ENCODE results near the gene SPRR2A. TPM values are rescaled to one million over a fixed set of nuclear protein-coding genes. Genes with fewer than 3 reads are reported as not detected.

The SPRR2A gene
- total RNA-seq, 1 donor from 2014 or later: not detected

- Mint-ChIP-seq H3K4me1 (ENCODE audit: low read depth, unreplicated experiment) (peaks cover 9% of the 10 kb centered on the region), H3K9me3 (ENCODE audit: unreplicated experiment) (no peaks in the 10 kb centered on the region), H3K36me3 (ENCODE audit: low read depth, unreplicated experiment) (no peaks in the 10 kb centered on the region), H3K27me3 (ENCODE audit: low read depth, unreplicated experiment) (no peaks in the 10 kb centered on the region), H3K27ac (ENCODE audit: unreplicated experiment) (no peak overlapping the region), H3K4me3 (ENCODE audit: unreplicated experiment) (no peak overlapping the region)
- no peak for FAIRE-seq
- no peaks in the 10 kb centered on the region for H3K36me3 ChIP-seq (ENCODE audit: insufficient read depth, low read length)
- H3K27me3 ChIP-seq (ENCODE audit: insufficient read depth, low read length): no peaks in the 10 kb centered on the region
- no peaks in the 10 kb centered on the region for H3K4me1 ChIP-seq (ENCODE audit: insufficient read depth, low read length)
- no peaks in the 10 kb centered on the region for H3K79me2 ChIP-seq (ENCODE audit: insufficient read depth, low read length)
- H4K20me1 ChIP-seq (ENCODE audit: insufficient read depth, low read length): no peaks in the 10 kb centered on the region
- no peak for TF ChIP-seq EZH2 (IDR thresholded peaks at IDR 0.05; ENCODE audit: insufficient read depth, low read length)
- TF ChIP-seq, protein P1, sequence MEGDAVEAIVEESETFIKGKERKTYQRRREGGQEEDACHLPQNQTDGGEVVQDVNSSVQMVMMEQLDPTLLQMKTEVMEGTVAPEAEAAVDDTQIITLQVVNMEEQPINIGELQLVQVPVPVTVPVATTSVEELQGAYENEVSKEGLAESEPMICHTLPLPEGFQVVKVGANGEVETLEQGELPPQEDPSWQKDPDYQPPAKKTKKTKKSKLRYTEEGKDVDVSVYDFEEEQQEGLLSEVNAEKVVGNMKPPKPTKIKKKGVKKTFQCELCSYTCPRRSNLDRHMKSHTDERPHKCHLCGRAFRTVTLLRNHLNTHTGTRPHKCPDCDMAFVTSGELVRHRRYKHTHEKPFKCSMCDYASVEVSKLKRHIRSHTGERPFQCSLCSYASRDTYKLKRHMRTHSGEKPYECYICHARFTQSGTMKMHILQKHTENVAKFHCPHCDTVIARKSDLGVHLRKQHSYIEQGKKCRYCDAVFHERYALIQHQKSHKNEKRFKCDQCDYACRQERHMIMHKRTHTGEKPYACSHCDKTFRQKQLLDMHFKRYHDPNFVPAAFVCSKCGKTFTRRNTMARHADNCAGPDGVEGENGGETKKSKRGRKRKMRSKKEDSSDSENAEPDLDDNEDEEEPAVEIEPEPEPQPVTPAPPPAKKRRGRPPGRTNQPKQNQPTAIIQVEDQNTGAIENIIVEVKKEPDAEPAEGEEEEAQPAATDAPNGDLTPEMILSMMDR (IDR thresholded peaks at IDR 0.05; ENCODE audit: insufficient read depth, low read depth, low read length): no peak
- no peak overlapping the region for H2AFZ ChIP-seq (ENCODE audit: low read depth, low read length)
- no peak overlapping the region for H3K9ac ChIP-seq (ENCODE audit: low read length)
- no peak overlapping the region for H3K4me2 ChIP-seq (ENCODE audit: low read length)
- no peak overlapping the region for H3K4me3 ChIP-seq (ENCODE audit: insufficient read depth, low read depth, low read length)
- H3K27ac ChIP-seq (ENCODE audit: low read depth, low read length): no peak overlapping the region
- H3K9me3 ChIP-seq (ENCODE audit: insufficient read depth, low read depth, low read length): no peaks in the 10 kb centered on the region
- DNase-seq (ENCODE audit: low read depth): peak; percentile 41
Observed at GRCh38 chr1:153032677-153033308, 24.5 kb downstream of the SPRR2A start.

DNA sequence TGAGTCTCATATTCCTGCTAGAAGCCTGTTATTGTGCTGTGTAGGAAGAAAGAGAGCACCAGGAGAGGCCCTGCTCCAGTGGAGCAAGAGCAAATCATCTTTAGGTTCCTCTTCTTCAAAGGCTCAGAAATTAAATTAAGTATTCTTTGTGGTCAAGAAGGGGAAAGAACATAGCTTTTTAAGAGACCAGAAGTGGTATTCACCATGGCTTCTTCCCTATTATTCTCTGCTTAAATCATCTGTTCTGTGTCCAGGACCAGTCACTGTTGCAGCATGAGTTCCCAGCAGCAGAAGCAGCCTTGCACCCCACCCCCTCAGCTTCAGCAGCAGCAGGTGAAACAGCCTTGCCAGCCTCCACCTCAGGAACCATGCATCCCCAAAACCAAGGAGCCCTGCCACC, 25.2 kb downstream of the SPRR2A start:
- DNase-seq (ENCODE audit: low read depth) (no peak), FAIRE-seq (no peak)
- no peaks in the 10 kb centered on the region for H3K79me2 ChIP-seq (ENCODE audit: insufficient read depth, low read length)
- H3K27ac Mint-ChIP-seq (ENCODE audit: unreplicated experiment): no peak overlapping the region
- H4K20me1 ChIP-seq (ENCODE audit: insufficient read depth, low read length): no peaks in the 10 kb centered on the region
- H3K4me3 Mint-ChIP-seq (ENCODE audit: unreplicated experiment): no peak overlapping the region
- H3K27me3 ChIP-seq (ENCODE audit: insufficient read depth, low read length): no peaks in the 10 kb centered on the region
- no peak overlapping the region for H3K27ac ChIP-seq (ENCODE audit: low read depth, low read length)
- no peak overlapping the region for H3K4me3 ChIP-seq (ENCODE audit: insufficient read depth, low read depth, low read length)
- no peaks in the 10 kb centered on the region for H3K9me3 Mint-ChIP-seq (ENCODE audit: unreplicated experiment)
- TF ChIP-seq EZH2 (IDR thresholded peaks at IDR 0.05; ENCODE audit: insufficient read depth, low read length): no peak
- TF ChIP-seq, protein P1 (IDR thresholded peaks at IDR 0.05; ENCODE audit: insufficient read depth, low read depth, low read length): no peak
- no peaks in the 10 kb centered on the region for H3K36me3 ChIP-seq (ENCODE audit: insufficient read depth, low read length)
- no peaks in the 10 kb centered on the region for H3K36me3 Mint-ChIP-seq (ENCODE audit: low read depth, unreplicated experiment)
- peaks cover 9% of the 10 kb centered on the region for H3K4me1 Mint-ChIP-seq (ENCODE audit: low read depth, unreplicated experiment)
- H3K4me1 ChIP-seq (ENCODE audit: insufficient read depth, low read length): no peaks in the 10 kb centered on the region
- no peaks in the 10 kb centered on the region for H3K9me3 ChIP-seq (ENCODE audit: insufficient read depth, low read depth, low read length)
- H3K9ac ChIP-seq (ENCODE audit: low read length): no peak overlapping the region
- H2AFZ ChIP-seq (ENCODE audit: low read depth, low read length): no peak overlapping the region
- H3K4me2 ChIP-seq (ENCODE audit: low read length): no peak overlapping the region
- H3K27me3 Mint-ChIP-seq (ENCODE audit: low read depth, unreplicated experiment): no peaks in the 10 kb centered on the region

DNA sequence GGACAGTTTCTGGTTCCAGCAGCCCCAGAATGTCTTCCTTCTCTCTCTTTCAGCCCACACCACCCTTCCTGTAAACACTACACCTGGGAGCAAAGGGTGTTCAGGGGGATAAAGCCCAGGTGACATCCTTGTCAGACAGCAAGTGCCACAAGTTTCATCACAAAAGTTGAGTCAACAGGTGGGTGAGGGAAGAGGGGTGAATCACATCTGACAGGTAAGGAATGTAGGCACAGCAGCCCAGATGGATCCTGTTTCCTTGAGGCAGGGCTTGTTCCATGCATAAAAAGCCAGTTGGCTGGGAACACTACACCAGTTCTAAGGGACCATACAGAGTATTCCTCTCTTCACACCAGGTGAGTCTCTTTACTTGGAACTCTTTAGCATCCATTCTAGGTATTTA, 26.4 kb downstream of the SPRR2A start, which contains the start of gene SPRR1B:
TSS of gene SPRR1B (plus strand) at position 309 of the 400 bp plus-strand sequence. CDS start 1,143 bp downstream, outside the sequence.
- peaks cover 9% of the 10 kb centered on the region for H3K4me1 Mint-ChIP-seq (ENCODE audit: low read depth, unreplicated experiment)
- Histone ChIP-seq H3K36me3 (ENCODE audit: insufficient read depth, low read length) (no peaks in the 10 kb centered on the region), H3K79me2 (ENCODE audit: insufficient read depth, low read length) (no peaks in the 10 kb centered on the region), H2AFZ (ENCODE audit: low read depth, low read length) (no peak within 1 kb of the TSS), H3K27me3 (ENCODE audit: insufficient read depth, low read length) (no peaks in the 10 kb centered on the region), H3K4me2 (ENCODE audit: low read length) (no peak within 1 kb of the TSS), H4K20me1 (ENCODE audit: insufficient read depth, low read length) (no peaks in the 10 kb centered on the region), H3K9ac (ENCODE audit: low read length) (no peak within 1 kb of the TSS), H3K4me1 (ENCODE audit: insufficient read depth, low read length) (no peaks in the 10 kb centered on the region), H3K9me3 (ENCODE audit: insufficient read depth, low read depth, low read length) (no peaks in the 10 kb centered on the region), H3K4me3 (ENCODE audit: insufficient read depth, low read depth, low read length) (no peak within 1 kb of the TSS), H3K27ac (ENCODE audit: low read depth, low read length) (no peak within 1 kb of the TSS)
- DNase-seq (ENCODE audit: low read depth) (no peak), FAIRE-seq (no peak)
- no peaks in the 10 kb centered on the region for H3K36me3 Mint-ChIP-seq (ENCODE audit: low read depth, unreplicated experiment)
- H3K4me3 Mint-ChIP-seq (ENCODE audit: unreplicated experiment): no peak within 1 kb of the TSS
- no peaks in the 10 kb centered on the region for H3K27me3 Mint-ChIP-seq (ENCODE audit: low read depth, unreplicated experiment)
- TF ChIP-seq EZH2 (IDR thresholded peaks at IDR 0.05; ENCODE audit: insufficient read depth, low read length): no peak
- TF ChIP-seq, protein P1 (IDR thresholded peaks at IDR 0.05; ENCODE audit: insufficient read depth, low read depth, low read length): no peak
- no peaks in the 10 kb centered on the region for H3K9me3 Mint-ChIP-seq (ENCODE audit: unreplicated experiment)
- no peak within 1 kb of the TSS for H3K27ac Mint-ChIP-seq (ENCODE audit: unreplicated experiment)

Measured in astrocyte (in vitro differentiated cells and primary cell).